Activated CD8-positive, alpha-beta memory T cell treated with anti-CD3 and anti-CD28 coated beads for 4 hours (primary cell): Measurements from ENCODE around the gene ESYT2.
"Not testable (repeated sequence)": the region's sequence is repeated elsewhere in the genome, so short reads cannot be mapped to it uniquely, and the experiment has no call there.

Experiments used
- DNase-seq, 2 donors: peaks; one replicate each; pipeline ENCODE4 v3.0.0-alpha.2; 2020; ENCODE audit warnings: low read depth in 2 of 2

The ESYT2 gene

GRCh38 chr7:158829342-158830210 lies at the start of gene ESYT2:
Gene ESYT2, minus strand, starts transcription at chr7:158829509. Its CDS starts 91 bp downstream, at chr7:158829418.
- DNase-seq: peak; percentile 98 to 99

- DNase-seq: not testable (repeated sequence)
Observed at GRCh38 chr7:158878151-158879079, 49.1 kb upstream of the ESYT2 start.

GRCh38 chr7:158876984-158877383 lies 47.7 kb upstream of the ESYT2 start:
- DNase-seq: no peak

- no peak for DNase-seq
Observed at GRCh38 chr7:158869876-158870275, 40.6 kb upstream of the ESYT2 start.

GRCh38 chr7:158868764-158869410 lies 39.6 kb upstream of the ESYT2 start:
- DNase-seq: no peak

- no peak for DNase-seq
Observed at GRCh38 chr7:158867214-158867984, 38.1 kb upstream of the ESYT2 start.

- no peak for DNase-seq
Observed at GRCh38 chr7:158865977-158866376, 36.7 kb upstream of the ESYT2 start.

GRCh38 chr7:158865462-158865922 lies 36.2 kb upstream of the ESYT2 start:
- DNase-seq: no peak

- no peak for DNase-seq
Observed at GRCh38 chr7:158864833-158865232, 35.5 kb upstream of the ESYT2 start.

- no peak for DNase-seq
Observed at GRCh38 chr7:158864507-158864820, 35.2 kb upstream of the ESYT2 start.

GRCh38 chr7:158863611-158864506 lies 34.5 kb upstream of the ESYT2 start:
- DNase-seq: no peak

- DNase-seq: not testable (repeated sequence)
Observed at GRCh38 chr7:158862985-158863610, 33.8 kb upstream of the ESYT2 start.

- no peak for DNase-seq
Observed at GRCh38 chr7:158861936-158862704, 32.8 kb upstream of the ESYT2 start.

GRCh38 chr7:158861004-158861787 lies 31.9 kb upstream of the ESYT2 start:
- no peak for DNase-seq

- no peak for DNase-seq
Observed at GRCh38 chr7:158860394-158860793, 31.1 kb upstream of the ESYT2 start.

- no peak for DNase-seq
Observed at GRCh38 chr7:158858592-158859503, 29.5 kb upstream of the ESYT2 start.
